HepG2 (cell line): Measurements from ENCODE around the gene CDRT4. TPM values are rescaled to one million over a fixed set of nuclear protein-coding genes. Genes with fewer than 3 reads are reported as not detected.

Experiments
- ATAC-seq: fragments of 200-7000 bp; cut with Tn5 transposase; 3 replicates; pipeline ENCODE4 v1.9.1; 2020; ENCODE audit warnings: mild to moderate bottlenecking, moderate library complexity
- BruUV-seq: library from RNA; stranded (reverse); fragments of 400-500 nt; replicated peaks from 2 replicates; lab custom pipeline; 2021; lab: Mats Ljungman, UMichigan
- CTCF ChIA-PET: fragments of 300-600 bp; formaldehyde crosslinking; extraction: SDS; loops from one replicate; lab custom pipeline; 2021; ENCODE audit warnings: low total read pairs, inconsistent platforms, low intra/inter-chr PET ratio; lab: Yijun Ruan, JAX
- POLR2A ChIA-PET: fragments of 350-600 bp; sonication (Branson Sonifier 250); formaldehyde crosslinking; loops from one replicate; lab custom pipeline; 2020; ENCODE audit warnings: antibody characterized with exemption, inconsistent platforms; lab: Yijun Ruan, JAX
- DNase-seq: peaks from one replicate; pipeline ENCODE4 v3.0.0-alpha.2; 2015; ENCODE audit warnings: low spot score
- FAIRE-seq: peaks from 3 replicates; lab custom pipeline; 2011; peaks lifted over from hg19 to GRCh38; lab: Jason Lieb, UNC
- H2AFZ ChIP-seq: one replicate; pipeline ENCODE4 v1.6.1; 2011; ENCODE audit warnings: low read length, inconsistent platforms
- H3K27ac ChIP-seq: fragments of 300-600 bp; 3 replicates; pipeline ENCODE4 v1.8.0; 2011; ENCODE audit warnings: mixed run types, mild to moderate bottlenecking, mixed read lengths, low read length, inconsistent platforms; ENCODE audit not compliant: insufficient read depth; ENCODE audit errors: extremely low read length
- H3K27me3 ChIP-seq, 2 experiments: fragments of 200-600 bp in 1 of 2; 2 replicates in 1 of 2; 3 replicates in 1 of 2; pipeline versions ENCODE4 v1.6.0 to v1.8.0; 2011; ENCODE audit warnings: low read length in 2 of 2, mild to moderate bottlenecking in 2 of 2, moderate library complexity in 2 of 2, inconsistent platforms in 1 of 2; ENCODE audit not compliant: insufficient read depth in 2 of 2, control insufficient read depth in 1 of 2
- H3K36me3 ChIP-seq, 2 experiments: fragments of 200-600 bp in 1 of 2; replicated peaks in 1 of 2; 2 replicates in 1 of 2; 3 replicates in 1 of 2; pipeline versions ENCODE4 v1.5.1 to v1.8.0; 2011; ENCODE audit warnings: low read length in 2 of 2, inconsistent platforms in 1 of 2; ENCODE audit not compliant: insufficient read depth in 2 of 2, control insufficient read depth in 1 of 2
- H3K4me1 ChIP-seq: 2 replicates; pipeline ENCODE4 v1.5.1; 2012; ENCODE audit warnings: low read length, inconsistent platforms; ENCODE audit not compliant: insufficient read depth
- H3K4me2 ChIP-seq: 2 replicates; pipeline ENCODE4 v1.6.0; 2011; ENCODE audit warnings: low read depth, low read length, inconsistent platforms
- H3K4me3 ChIP-seq, 3 experiments: fragments of 200-600 bp in 1 of 3; sonication (generic), shearing (Covaris generic) in 1 of 3; replicated peaks in 1 of 3; 2 replicates each; pipeline ENCODE4 v1.5.1; 2011 to 2016; ENCODE audit warnings: low read length in 3 of 3, inconsistent platforms in 2 of 3, low read depth in 2 of 3, mild to moderate bottlenecking in 2 of 3, control low read depth in 1 of 3, mixed read lengths in 1 of 3; ENCODE audit not compliant: insufficient read depth in 1 of 3
- H3K79me2 ChIP-seq: one replicate; pipeline ENCODE4 v1.6.1; 2011; ENCODE audit warnings: low read length, inconsistent platforms; ENCODE audit not compliant: insufficient read depth
- H3K9ac ChIP-seq: 2 replicates; pipeline ENCODE4 v1.6.0; 2011; ENCODE audit warnings: mild to moderate bottlenecking, low read depth, low read length, inconsistent platforms; ENCODE audit not compliant: insufficient read depth
- H3K9me3 ChIP-seq: 2 replicates; pipeline ENCODE4 v1.5.1; 2012; ENCODE audit warnings: mild to moderate bottlenecking, low read length
- H4K20me1 ChIP-seq: 2 replicates; pipeline ENCODE4 v1.6.0; 2011; ENCODE audit warnings: inconsistent platforms, mild to moderate bottlenecking, low read length, moderate library complexity; ENCODE audit not compliant: insufficient read depth
- CEBPG ChIP-seq: IDR thresholded peaks from 2 replicates; pipeline ENCODE4 v1.6.1; 2016
- ELF3 ChIP-seq: IDR thresholded peaks from 2 replicates; pipeline ENCODE4 v1.6.1; 2016; ENCODE audit warnings: missing genetic modification reagents, missing compliant biosample characterization
- FOXC1 ChIP-seq: sonication (generic); formaldehyde crosslinking; IDR thresholded peaks from 2 replicates; pipeline ENCODE4 v1.8.0; 2022; ENCODE audit warnings: mild to moderate bottlenecking, missing genetic modification reagents, borderline replicate concordance
- GRHL1 ChIP-seq: sonication (generic); formaldehyde crosslinking; conservative IDR thresholded peaks from 2 replicates; pipeline ENCODE4 v1.8.0; 2022; ENCODE audit warnings: missing genetic modification reagents
- KDM5B ChIP-seq: sonication (generic); formaldehyde crosslinking; IDR thresholded peaks from 2 replicates; pipeline ENCODE4 v1.4.0; 2020; ENCODE audit warnings: missing genetic modification reagents, mild to moderate bottlenecking, borderline replicate concordance
- SALL2 ChIP-seq: sonication (generic); formaldehyde crosslinking; IDR thresholded peaks from 2 replicates; pipeline ENCODE4 v1.8.1; 2023; ENCODE audit warnings: mild to moderate bottlenecking, missing genetic modification reagents, inconsistent platforms
- TBL1XR1 ChIP-seq: fragments of 150-350 bp; IDR thresholded peaks from 2 replicates; pipeline ENCODE4 v1.6.1; 2014; ENCODE audit warnings: borderline replicate concordance, low read length; ENCODE audit not compliant: partially characterized antibody
- U2AF1 ChIP-seq: fragments of 200-400 bp; formaldehyde crosslinking; optimal IDR thresholded peaks from 2 replicates; pipeline ENCODE3; 2017; ENCODE audit warnings: mild to moderate bottlenecking, low read depth, low read length
- ZFY ChIP-seq: sonication (generic); formaldehyde crosslinking; IDR thresholded peaks from 2 replicates; pipeline ENCODE4 v1.4.0; 2020; ENCODE audit warnings: missing genetic modification reagents
- ZFYVE20 ChIP-seq: sonication (generic); formaldehyde crosslinking; IDR thresholded peaks from 2 replicates; pipeline ENCODE4 v1.8.0; 2023; ENCODE audit warnings: low read depth, mild to moderate bottlenecking, moderate library complexity, missing genetic modification reagents, borderline replicate concordance
- ZMAT5 ChIP-seq: sonication (generic); formaldehyde crosslinking; IDR thresholded peaks from 2 replicates; pipeline ENCODE4 v1.5.0; 2020; ENCODE audit warnings: mild to moderate bottlenecking, low read depth, missing genetic modification reagents, borderline replicate concordance
- ZNF180 ChIP-seq: sonication (generic); formaldehyde crosslinking; IDR thresholded peaks from 2 replicates; pipeline ENCODE4 v1.4.0; 2020; ENCODE audit warnings: low read depth, missing genetic modification reagents, borderline replicate concordance
- ZNF331 ChIP-seq: sonication (generic); formaldehyde crosslinking; IDR thresholded peaks from 2 replicates; pipeline ENCODE4 v1.4.0; 2020; ENCODE audit warnings: missing genetic modification reagents
- ZNF432 ChIP-seq: sonication (generic); formaldehyde crosslinking; IDR thresholded peaks from 2 replicates; pipeline ENCODE4 v1.5.0; 2020; ENCODE audit warnings: missing genetic modification reagents, mild to moderate bottlenecking, borderline replicate concordance
- ZNF709 ChIP-seq: sonication (generic); formaldehyde crosslinking; IDR thresholded peaks from 2 replicates; pipeline ENCODE4 v1.5.0; 2020; ENCODE audit warnings: mild to moderate bottlenecking, missing genetic modification reagents
- WGBS: methylation state at CpG from one replicate; pipeline ENCODE4 v1.1.6; 2017; ENCODE audit warnings: low lambda C conversion rate; 5-methylcytosine and 5-hydroxymethylcytosine counted together
- in situ Hi-C: cut with HindIII; loops from 2 replicates; pipeline ENCODE4 v1.10.0; 2017; ENCODE audit warnings: low pct_unique_long_range_greater_than_20kb; ENCODE audit not compliant: extremely low pct_ligation_motif_present
- intact Hi-C: fragments of 100-400 bp; cut with micrococcal nuclease; formaldehyde crosslinking; loops from one replicate; pipeline ENCODE4 v1.10.0; 2022; ENCODE audit not compliant: unreplicated experiment
- polyA plus RNA-seq, 8 experiments: library from polyadenylated mRNA; depleted of rRNA in 3 of 8; stranded (reverse) in 7 of 8; unstranded in 1 of 8; fragments of >200 nt; fragmentation: Illumina TruSeq in 4 of 8; extraction: Trizol in 4 of 8; gene quantifications; 2 replicates each; pipeline versions ENCODE4 v1.2.1 to v1.2.3, GENCODE V29; 2011 to 2016; ENCODE audit warnings: low read depth in 4 of 8, missing spikeins in 1 of 8, mixed read lengths in 1 of 8; ENCODE audit not compliant: insufficient read depth in 1 of 8
- total RNA-seq, 5 experiments: library from RNA; depleted of rRNA; stranded (reverse); fragments of >200 nt; fragmentation: Illumina TruSeq; extraction: Trizol; gene quantifications; 2 replicates each; pipeline ENCODE4 v1.2.3, GENCODE V29; 2016; ENCODE audit warnings: low read depth in 1 of 5
- TF ChIP-seq, protein P1 (sequence below): sonication (generic); formaldehyde crosslinking; IDR thresholded peaks from 2 replicates; pipeline ENCODE4 v1.5.0; 2020; ENCODE audit warnings: missing genetic modification reagents

Gene CDRT4
- total and polyA plus RNA-seq, 2 of the 13 experiments (the other 11 are each of a cell fraction or from before 2014, with no cell fraction given), result 5.8 to 12.1 TPM

GRCh38 chr17:15403276-15403939 lies 64.0 kb downstream of the CDRT4 start:
- no peaks in the 10 kb centered on the region for H3K79me2 ChIP-seq
- H3K27ac ChIP-seq, result no peak overlapping the region
- FAIRE-seq (no peak), ATAC-seq (no peak)
- WGBS, result 84% methylated on average over 3 of the region's 3 CpGs
- no peak overlapping the region for H3K4me2 ChIP-seq
- CTCF ChIA-PET, result no interaction called here
- H3K4me3 ChIP-seq, result no peak overlapping the region
- in situ Hi-C loops, result loop anchor here (10.0 kb wide), 1 partner anchor 59 kb away; the partner anchor contains the start of gene TEKT3
- no peak overlapping the region for H2AFZ ChIP-seq
- peaks cover 25% of the 10 kb centered on the region for H3K4me1 ChIP-seq
- no peaks in the 10 kb centered on the region for H4K20me1 ChIP-seq
- TF ChIP-seq ZMAT5 (CRISPR knock-in tag) (no peak), GRHL1 (CRISPR knock-in tag) (no peak), ZNF180 (CRISPR knock-in tag) (no peak), CEBPG (no peak), TBL1XR1 (no peak), ZFY (CRISPR knock-in tag) (no peak), ZNF709 (CRISPR knock-in tag) (no peak), ZFYVE20 (CRISPR knock-in tag) (no peak), KDM5B (no peak), SALL2 (CRISPR knock-in tag) (no peak), ZNF331 (CRISPR knock-in tag) (no peak), ELF3 (CRISPR knock-in tag) (no peak), ZNF432 (CRISPR knock-in tag) (no peak), FOXC1 (CRISPR knock-in tag) (no peak), U2AF1 (no peak)
- TF ChIP-seq, protein P1, sequence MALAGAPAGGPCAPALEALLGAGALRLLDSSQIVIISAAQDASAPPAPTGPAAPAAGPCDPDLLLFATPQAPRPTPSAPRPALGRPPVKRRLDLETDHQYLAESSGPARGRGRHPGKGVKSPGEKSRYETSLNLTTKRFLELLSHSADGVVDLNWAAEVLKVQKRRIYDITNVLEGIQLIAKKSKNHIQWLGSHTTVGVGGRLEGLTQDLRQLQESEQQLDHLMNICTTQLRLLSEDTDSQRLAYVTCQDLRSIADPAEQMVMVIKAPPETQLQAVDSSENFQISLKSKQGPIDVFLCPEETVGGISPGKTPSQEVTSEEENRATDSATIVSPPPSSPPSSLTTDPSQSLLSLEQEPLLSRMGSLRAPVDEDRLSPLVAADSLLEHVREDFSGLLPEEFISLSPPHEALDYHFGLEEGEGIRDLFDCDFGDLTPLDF (CRISPR knock-in tag), result no peak
- TF ChIP-seq, all 625 proteins: peak for 0
- Histone ChIP-seq H3K27me3 (no peaks in the 10 kb centered on the region), H3K36me3 (no peaks in the 10 kb centered on the region), H3K9me3 (no peaks in the 10 kb centered on the region), H3K9ac (no peak overlapping the region)
- BruUV-seq, result no TSS peak
- POLR2A ChIA-PET, result no interaction called here
- intact Hi-C loops, result no loop called here
- no peak for DNase-seq
